SU-DHL-6 (cell line): ENCODE data around the gene PAF1.

Experiments
- EZH2phosphoT487 ChIP-seq: fragments of 200-600 bp; sonication (generic), shearing (Covaris generic); conservative IDR thresholded peaks from 2 replicates; pipeline ENCODE4 v1.6.1; 2018; ENCODE audit warnings: mild to moderate bottlenecking, antibody characterized with exemption, low read length, moderate library complexity, mixed read lengths
- TF ChIP-seq, protein P1 (sequence below): fragments of 200-600 bp; sonication (generic); IDR thresholded peaks from one replicate; pipeline ENCODE4 v1.5.1; 2017; ENCODE audit warnings: antibody characterized with exemption, mild to moderate bottlenecking, low read length, moderate library complexity; ENCODE audit not compliant: insufficient read depth, poor library complexity, severe bottlenecking

DNA sequence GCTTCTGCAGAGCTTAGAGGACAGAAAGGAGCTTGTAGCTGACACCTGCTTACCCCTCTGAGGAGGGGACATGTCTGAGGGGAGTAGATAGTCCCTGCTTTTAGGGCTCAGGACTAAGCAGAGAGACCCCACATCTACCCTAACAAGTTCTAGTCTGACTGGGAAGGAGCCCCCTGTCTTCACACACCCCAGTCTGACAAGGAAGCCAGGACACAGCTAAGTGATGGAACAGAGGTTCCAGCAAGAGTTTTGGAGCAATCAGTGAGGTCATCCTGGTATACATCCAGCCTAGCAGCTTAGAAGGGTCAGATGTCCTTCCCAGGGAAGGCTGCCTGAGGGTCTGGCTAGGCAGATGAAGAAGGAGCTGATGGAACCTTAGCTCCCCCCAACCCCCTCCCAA, 15.0 kb downstream of the PAF1 start:
- TF ChIP-seq, protein P1, sequence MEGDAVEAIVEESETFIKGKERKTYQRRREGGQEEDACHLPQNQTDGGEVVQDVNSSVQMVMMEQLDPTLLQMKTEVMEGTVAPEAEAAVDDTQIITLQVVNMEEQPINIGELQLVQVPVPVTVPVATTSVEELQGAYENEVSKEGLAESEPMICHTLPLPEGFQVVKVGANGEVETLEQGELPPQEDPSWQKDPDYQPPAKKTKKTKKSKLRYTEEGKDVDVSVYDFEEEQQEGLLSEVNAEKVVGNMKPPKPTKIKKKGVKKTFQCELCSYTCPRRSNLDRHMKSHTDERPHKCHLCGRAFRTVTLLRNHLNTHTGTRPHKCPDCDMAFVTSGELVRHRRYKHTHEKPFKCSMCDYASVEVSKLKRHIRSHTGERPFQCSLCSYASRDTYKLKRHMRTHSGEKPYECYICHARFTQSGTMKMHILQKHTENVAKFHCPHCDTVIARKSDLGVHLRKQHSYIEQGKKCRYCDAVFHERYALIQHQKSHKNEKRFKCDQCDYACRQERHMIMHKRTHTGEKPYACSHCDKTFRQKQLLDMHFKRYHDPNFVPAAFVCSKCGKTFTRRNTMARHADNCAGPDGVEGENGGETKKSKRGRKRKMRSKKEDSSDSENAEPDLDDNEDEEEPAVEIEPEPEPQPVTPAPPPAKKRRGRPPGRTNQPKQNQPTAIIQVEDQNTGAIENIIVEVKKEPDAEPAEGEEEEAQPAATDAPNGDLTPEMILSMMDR: no peak
- TF ChIP-seq EZH2phosphoT487: no peak
